ENCODE results near the gene ZNF280D.

DNA sequence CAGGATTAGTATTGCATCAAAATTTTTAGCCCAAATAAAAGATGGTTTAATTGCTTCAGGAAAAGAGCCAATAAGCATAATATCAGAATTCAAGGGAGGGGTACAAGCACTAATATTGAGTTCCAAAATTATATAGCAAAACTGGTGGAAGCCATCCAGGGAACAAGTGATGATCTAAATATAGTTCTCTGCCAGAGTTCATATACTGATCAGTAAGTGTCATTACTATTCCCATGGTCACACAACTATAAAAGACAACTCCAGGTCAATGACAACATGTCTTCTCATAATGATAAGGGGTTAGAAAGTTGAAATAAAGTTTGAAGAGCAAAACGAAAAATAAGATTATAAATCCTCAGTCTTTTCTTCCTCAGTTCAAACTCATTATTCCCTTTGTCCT, 57.4 kb downstream of the ZNF280D start:
- TF ChIP-seq CTCF (IDR thresholded peaks at IDR 0.05), result no peak
- TF ChIP-seq KDM5A (IDR thresholded peaks at IDR 0.05), result no peak
- no peak for TF ChIP-seq CBX2 (IDR thresholded peaks at IDR 0.05; ENCODE audit: borderline replicate concordance, low read depth)
- no peak for TF ChIP-seq ZFP36 (IDR thresholded peaks at IDR 0.05; ENCODE audit: borderline replicate concordance, partially characterized antibody)
- TF ChIP-seq HOXB5 (CRISPR knock-in tag; IDR thresholded peaks at IDR 0.05), result no peak
- no peak for TF ChIP-seq HOXA7 (CRISPR knock-in tag; IDR thresholded peaks at IDR 0.05)
- no peak for TF ChIP-seq PHF8 (IDR thresholded peaks at IDR 0.05; ENCODE audit: borderline replicate concordance, low read depth)
- no peak for TF ChIP-seq REST (IDR thresholded peaks at IDR 0.05)
- no peak for TF ChIP-seq ELK1 (IDR thresholded peaks at IDR 0.05; ENCODE audit: low read depth, low read length)
- no peak for TF ChIP-seq POLR2A (IDR thresholded peaks at IDR 0.05; ENCODE audit: low read length)
